ENCODE data around the gene CADM4. TPM values are rescaled to one million over a fixed set of nuclear protein-coding genes. Genes with fewer than 3 reads are reported as not detected.

The CADM4 gene
- total RNA-seq, 1 donor from 2014 or later, result 71.6 TPM

- Mint-ChIP-seq H3K4me1 (ENCODE audit: low read depth) (peaks cover 32% of the 10 kb centered on the region), H3K4me3 (ENCODE audit: low read depth) (no peak overlapping the region), H3K27ac (no peak overlapping the region), H3K36me3 (ENCODE audit: insufficient read depth) (peaks cover 7% of the 10 kb centered on the region), H3K27me3 (no peaks in the 10 kb centered on the region), H3K9me3 (ENCODE audit: low read depth) (no peaks in the 10 kb centered on the region)
- DNase-seq (ENCODE audit: low spot score, unreplicated experiment), result no peak
- no peak for TF ChIP-seq CTCF (IDR thresholded peaks at IDR 0.05; ENCODE audit: unreplicated experiment)
These were observed 5.6 kb downstream of the CADM4 start for GRCh38 chr19:43634068-43634467.

- Mint-ChIP-seq H3K4me1 (ENCODE audit: low read depth) (peaks cover 26% of the 10 kb centered on the region), H3K27ac (no peak overlapping the region)
These were observed 6.1 kb downstream of the CADM4 start for GRCh38 chr19:43633520-43633919.

GRCh38 chr19:43631491-43631890, 8.2 kb downstream of the CADM4 start:
- H3K27ac Mint-ChIP-seq, result no peak overlapping the region
- peaks cover 10% of the 10 kb centered on the region for H3K36me3 Mint-ChIP-seq (ENCODE audit: insufficient read depth)
- no peaks in the 10 kb centered on the region for H3K27me3 Mint-ChIP-seq
- H3K4me1 Mint-ChIP-seq (ENCODE audit: low read depth), result peaks cover 15% of the 10 kb centered on the region
- no peak for TF ChIP-seq CTCF (IDR thresholded peaks at IDR 0.05; ENCODE audit: unreplicated experiment)
- no peak for DNase-seq (ENCODE audit: low spot score, unreplicated experiment)
- H3K4me3 Mint-ChIP-seq (ENCODE audit: low read depth), result no peak overlapping the region
- H3K9me3 Mint-ChIP-seq (ENCODE audit: low read depth), result no peaks in the 10 kb centered on the region

More at GRCh38 chr19:43633520-43633919, 6.1 kb downstream of the CADM4 start:
- DNase-seq (ENCODE audit: low spot score, unreplicated experiment), result no peak
- no peak for TF ChIP-seq CTCF (IDR thresholded peaks at IDR 0.05; ENCODE audit: unreplicated experiment)
- H3K36me3 Mint-ChIP-seq (ENCODE audit: insufficient read depth), result peaks cover 7% of the 10 kb centered on the region
- H3K27me3 Mint-ChIP-seq, result no peaks in the 10 kb centered on the region
- no peak overlapping the region for H3K4me3 Mint-ChIP-seq (ENCODE audit: low read depth)
- H3K9me3 Mint-ChIP-seq (ENCODE audit: low read depth), result no peaks in the 10 kb centered on the region

- Mint-ChIP-seq H3K27ac (no peak overlapping the region), H3K9me3 (ENCODE audit: low read depth) (no peaks in the 10 kb centered on the region), H3K4me3 (ENCODE audit: low read depth) (no peak overlapping the region), H3K36me3 (ENCODE audit: insufficient read depth) (peaks cover 28% of the 10 kb centered on the region), H3K4me1 (ENCODE audit: low read depth) (peaks cover 2% of the 10 kb centered on the region), H3K27me3 (no peaks in the 10 kb centered on the region)
- no peak for TF ChIP-seq CTCF (IDR thresholded peaks at IDR 0.05; ENCODE audit: unreplicated experiment)
- DNase-seq (ENCODE audit: low spot score, unreplicated experiment), result no peak
These were observed 10.9 kb downstream of the CADM4 start for GRCh38 chr19:43628646-43629326.

- Mint-ChIP-seq H3K36me3 (ENCODE audit: insufficient read depth) (peaks cover 29% of the 10 kb centered on the region), H3K4me3 (ENCODE audit: low read depth) (no peak overlapping the region), H3K27me3 (no peaks in the 10 kb centered on the region), H3K27ac (no peak overlapping the region), H3K9me3 (ENCODE audit: low read depth) (no peaks in the 10 kb centered on the region), H3K4me1 (ENCODE audit: low read depth) (no peaks in the 10 kb centered on the region)
- no peak for DNase-seq (ENCODE audit: low spot score, unreplicated experiment)
- TF ChIP-seq CTCF (IDR thresholded peaks at IDR 0.05; ENCODE audit: unreplicated experiment), result no peak
These were observed 12.8 kb downstream of the CADM4 start for GRCh38 chr19:43626838-43627237.

Data from progenitor cell of endocrine pancreas (in vitro differentiated cells).